HG03060 (cell line): ENCODE data around the gene GPR15.

Source experiments
- ATAC-seq: cut with Tn5 transposase; IDR thresholded peaks from one replicate; pipeline ENCODE4 v1.9.1; 2021; ENCODE audit warnings: low read depth, moderate number of reproducible peaks; ENCODE audit not compliant: unreplicated experiment

The GPR15 gene

DNA sequence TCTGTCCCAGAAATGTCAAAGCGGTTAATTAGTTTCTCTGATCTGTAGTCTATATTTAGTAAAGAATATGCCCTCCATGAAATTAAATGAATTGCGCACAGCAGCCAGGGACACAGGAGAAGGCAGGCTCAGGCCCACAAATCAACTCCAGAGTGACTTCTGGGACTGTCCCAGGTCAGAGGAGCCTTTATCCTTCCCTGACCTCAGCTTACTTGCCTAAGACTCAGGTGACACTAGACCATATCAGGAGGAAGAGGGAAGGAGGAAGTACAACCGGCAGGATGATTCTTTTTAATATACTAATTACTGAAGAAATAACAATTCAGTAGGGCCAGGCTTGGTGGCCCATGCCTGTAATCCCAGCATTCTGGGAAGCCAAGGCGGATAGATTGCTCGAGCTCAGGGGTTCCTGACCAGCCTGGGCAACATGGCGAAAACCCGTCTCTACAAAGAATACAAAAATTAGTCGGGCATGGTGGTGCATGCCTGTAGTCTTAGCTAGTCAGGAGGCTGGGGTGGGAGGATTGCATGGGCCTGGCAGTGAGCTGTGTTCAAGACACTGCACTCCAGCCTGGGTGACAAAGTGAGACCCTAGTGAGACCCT is 1.8 kb upstream of the GPR15 start:
- ATAC-seq, result no peak

DNA sequence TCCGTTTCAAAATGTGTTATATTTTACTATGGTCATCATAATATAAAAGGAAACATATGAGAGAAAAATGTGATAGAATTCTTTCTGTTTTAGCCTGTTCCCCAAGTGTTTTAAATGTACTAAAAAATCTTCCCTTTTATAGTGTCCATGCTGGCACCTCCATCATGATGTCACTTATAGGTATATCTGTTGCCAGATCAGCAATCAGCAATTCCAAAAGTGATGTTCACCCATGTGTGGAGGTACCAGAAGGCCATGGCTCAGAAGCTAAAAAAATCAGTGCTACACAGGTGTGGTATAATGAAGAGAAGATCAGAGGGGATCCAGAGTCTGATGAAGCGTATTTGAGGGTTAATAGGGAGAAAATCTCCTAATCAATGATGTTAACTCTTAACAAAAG is 1.1 kb upstream of the GPR15 start:
- ATAC-seq, result no peak

- ATAC-seq, result no peak
Observed at GRCh38 chr3:98532275-98532637, 478 bp downstream of the GPR15 start.

- ATAC-seq, result no peak
Observed at GRCh38 chr3:98532709-98533571, 1.2 kb downstream of the GPR15 start.

GRCh38 chr3:98534168-98534567 is 2.4 kb downstream of the GPR15 start:
- no peak for ATAC-seq

GRCh38 chr3:98534734-98535133 is 3.0 kb downstream of the GPR15 start:
- ATAC-seq, result no peak

DNA sequence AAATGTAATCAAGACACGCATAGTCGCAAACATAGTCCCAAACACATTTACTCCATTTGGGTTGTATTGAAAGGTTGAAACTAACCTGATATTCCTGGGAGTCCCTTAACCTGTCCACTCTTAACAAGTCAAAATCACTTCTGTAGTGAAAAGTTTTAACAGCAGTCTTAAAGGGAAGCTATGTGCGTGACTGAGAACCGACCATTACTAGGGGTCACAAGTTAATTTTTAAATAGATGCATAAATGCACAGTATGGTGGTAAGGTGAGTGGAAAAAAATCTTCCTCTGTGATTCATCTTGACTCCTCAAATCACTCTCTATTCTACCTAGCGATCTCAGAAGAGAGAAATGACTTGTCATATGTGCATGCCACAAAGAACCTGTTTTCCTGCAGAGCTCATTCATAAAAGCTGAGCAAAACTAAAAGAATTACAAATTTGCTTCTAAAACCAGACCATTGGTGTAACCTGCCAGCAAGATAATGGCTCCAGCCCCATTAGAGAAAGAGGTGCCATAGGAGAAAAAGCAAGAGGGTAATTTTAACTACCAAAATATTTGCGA is 4.8 kb downstream of the GPR15 start:
- peak; percentile 77 for ATAC-seq

DNA sequence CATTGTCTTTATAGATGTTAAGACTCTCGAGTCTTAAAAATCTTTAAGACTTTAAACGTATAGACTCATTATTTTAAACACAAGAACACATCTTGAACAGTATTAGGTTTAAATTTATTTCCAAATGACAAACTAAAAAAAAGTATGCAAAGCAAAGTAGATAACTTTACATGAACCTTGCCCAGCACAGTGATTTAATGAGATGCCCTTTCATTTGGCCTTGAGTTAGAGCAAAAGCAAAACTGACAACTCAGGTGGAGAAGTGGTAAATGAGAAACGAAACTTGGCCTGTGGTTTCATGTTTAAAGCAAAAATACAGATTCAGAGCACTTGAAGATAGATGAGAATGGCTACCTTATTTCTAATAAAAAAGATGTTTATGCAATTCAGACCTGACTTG is 8.6 kb downstream of the GPR15 start:
- ATAC-seq, result no peak

DNA sequence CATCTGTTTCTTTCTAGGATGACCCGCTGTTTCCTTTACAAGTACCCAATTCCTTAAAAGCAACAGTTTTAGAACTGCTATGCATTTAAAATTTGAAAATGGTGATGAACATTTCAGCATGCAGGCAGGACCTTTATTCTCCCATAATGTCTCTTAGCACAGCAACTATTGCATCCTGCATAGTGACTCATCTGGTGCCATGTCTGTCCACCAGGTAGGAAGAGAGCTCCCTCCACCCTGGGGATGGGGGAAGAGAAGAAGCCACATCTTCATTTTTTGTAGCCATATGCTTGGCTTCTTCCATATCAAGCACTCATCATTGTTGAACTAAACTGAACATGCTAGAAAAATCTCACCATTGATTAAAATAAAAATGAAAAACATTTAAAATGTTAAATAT is 9.9 kb downstream of the GPR15 start:
- ATAC-seq, result no peak

- ATAC-seq, result no peak
Observed at GRCh38 chr3:98542623-98543022, 10.8 kb downstream of the GPR15 start.

DNA sequence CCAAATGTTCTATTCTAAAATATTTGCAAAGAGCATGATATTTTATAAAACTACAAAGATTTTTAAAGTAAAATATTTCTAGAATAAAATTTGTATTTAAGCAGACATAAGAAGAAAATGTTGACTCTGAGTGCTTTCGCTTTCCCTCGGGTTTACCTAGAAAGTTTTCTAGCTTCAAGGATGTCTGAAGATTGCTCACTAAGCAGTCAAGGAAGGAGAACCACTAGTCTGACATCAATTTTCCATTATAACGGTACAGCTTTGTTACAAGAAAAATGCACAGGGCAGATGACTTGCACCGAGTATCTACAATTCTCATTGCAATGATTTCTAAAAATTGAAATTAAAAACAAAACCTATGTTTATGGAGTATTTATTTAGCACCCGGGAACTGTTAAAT is 14.2 kb downstream of the GPR15 start:
- ATAC-seq, result no peak

DNA sequence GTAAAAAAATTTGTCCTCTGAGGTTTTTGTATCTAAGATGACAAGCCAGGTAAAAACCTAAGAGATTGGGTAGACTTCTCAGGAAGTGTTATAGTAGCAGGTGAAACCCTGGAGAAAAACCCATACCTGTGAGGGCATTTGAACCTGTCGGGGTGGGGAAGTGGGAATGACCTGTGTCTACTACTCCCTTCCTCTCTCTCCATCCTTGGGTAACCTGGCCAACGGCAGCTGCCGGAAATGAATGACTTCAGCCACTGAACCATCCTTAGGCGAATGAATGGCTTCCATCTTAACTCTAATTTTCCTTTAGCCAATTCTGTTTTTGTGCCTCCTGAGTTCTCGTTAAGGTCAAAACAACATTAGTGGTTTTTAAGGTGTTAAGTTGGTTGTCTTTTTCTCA is 16.8 kb downstream of the GPR15 start:
- ATAC-seq, result no peak

DNA sequence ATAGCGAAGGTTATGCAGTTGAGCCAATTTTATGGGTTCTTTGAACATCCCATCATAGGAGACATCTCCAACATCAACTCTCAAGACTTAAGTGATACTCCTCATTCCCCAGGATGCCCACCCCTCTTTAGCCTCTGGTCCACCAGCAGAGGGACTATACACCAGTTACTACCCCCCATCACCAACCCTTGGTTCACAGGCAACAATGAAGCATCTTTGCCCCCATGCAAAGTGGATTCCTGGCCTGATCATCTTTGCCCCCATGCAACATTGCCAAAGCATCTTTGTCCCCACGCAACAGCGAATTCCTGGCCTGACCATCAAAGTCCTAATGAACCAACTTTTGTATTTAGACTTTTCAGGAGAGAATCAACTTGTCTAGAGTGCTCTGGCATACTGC is 19.1 kb downstream of the GPR15 start:
- ATAC-seq, result no peak

GRCh38 chr3:98551236-98551635 is 19.5 kb downstream of the GPR15 start:
- ATAC-seq, result no peak

DNA sequence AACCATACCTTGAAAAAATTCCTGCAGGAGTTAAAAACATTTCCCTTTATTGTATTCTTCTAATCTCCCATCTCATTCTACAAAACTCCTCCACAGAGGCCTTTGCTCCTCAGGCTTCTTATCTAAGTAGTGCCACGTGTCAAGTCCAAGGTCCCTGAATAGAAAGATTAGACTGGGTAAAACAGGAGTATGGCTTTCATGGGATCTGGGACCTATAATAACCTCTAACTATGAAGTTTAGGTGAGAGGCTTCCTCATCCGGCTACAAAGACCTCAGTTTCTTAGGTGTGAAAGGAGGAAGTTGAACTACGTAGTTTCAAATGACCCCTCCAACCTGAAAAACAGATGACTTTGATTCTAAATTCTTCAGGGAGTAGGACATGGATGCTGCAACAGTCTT is 20.0 kb downstream of the GPR15 start:
- ATAC-seq, result no peak

- no peak for ATAC-seq
Observed at GRCh38 chr3:98552232-98553020, 20.6 kb downstream of the GPR15 start.

GRCh38 chr3:98553021-98553563 is 21.3 kb downstream of the GPR15 start:
- no peak for ATAC-seq

DNA sequence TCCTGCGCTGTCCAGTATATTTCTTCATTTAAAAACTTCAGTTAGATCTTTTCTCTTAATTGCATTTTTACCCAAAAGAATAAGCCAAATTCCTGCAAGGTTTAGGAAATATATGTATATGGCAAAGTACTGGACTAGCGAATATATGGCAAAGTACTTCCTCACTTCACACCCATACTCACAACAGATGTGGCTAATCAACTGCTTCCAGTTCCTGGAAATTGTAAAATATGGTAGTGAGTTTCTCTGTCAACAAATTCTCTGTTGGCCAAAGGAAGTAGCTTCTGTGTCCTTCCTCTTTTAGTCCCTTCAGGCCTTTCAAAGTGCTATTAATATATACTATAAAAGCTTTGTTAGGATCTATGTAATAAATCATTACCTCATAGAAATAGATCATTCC is 22.0 kb downstream of the GPR15 start:
- no peak for ATAC-seq

GRCh38 chr3:98554580-98554979 is 22.8 kb downstream of the GPR15 start:
- no peak for ATAC-seq

- ATAC-seq, result no peak
Observed at GRCh38 chr3:98555025-98555379, 23.2 kb downstream of the GPR15 start.
